ENCODE results near the gene AOAH. TPM values are rescaled to one million over a fixed set of nuclear protein-coding genes. Genes with fewer than 3 reads are reported as not detected.

The AOAH gene
- total and polyA plus RNA-seq, 9 of the 15 experiments (the other 6 are each of a cell fraction or from before 2014, with no cell fraction given) = not detected

DNA sequence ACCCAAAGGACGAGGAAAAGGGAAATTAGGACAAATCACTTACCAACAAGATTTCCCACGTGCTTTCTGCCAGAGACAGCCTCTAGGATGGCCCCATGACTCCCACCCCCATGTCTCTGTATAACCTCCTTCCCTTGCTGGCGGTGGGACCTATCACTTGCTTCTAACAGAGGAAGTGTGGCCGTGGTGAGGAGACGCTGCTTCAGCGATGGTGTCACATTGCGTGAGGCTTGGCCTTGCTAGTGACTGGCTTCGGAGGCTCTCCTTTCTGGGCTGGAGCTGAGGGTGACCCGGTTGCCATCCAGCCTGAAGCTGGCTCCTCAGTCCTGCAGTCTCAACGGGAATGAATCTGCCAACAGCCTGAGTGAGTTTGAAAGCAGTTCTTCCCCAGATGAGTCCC is 210.9 kb downstream of the AOAH start:
- no peak overlapping the region for H3K9ac ChIP-seq (ENCODE audit: insufficient read depth in 1 of 2, low read depth in 2 of 2, low read length in 2 of 2)
- H3K4me3 ChIP-seq = no peak overlapping the region
- H3K79me2 ChIP-seq (ENCODE audit: control insufficient read depth, insufficient read depth, low read length) = no peaks in the 10 kb centered on the region
- no peaks in the 10 kb centered on the region for H3K4me1 ChIP-seq (replicated peaks in 1 of 2; ENCODE audit: control insufficient read depth in 2 of 2, insufficient read depth in 2 of 2, low read length in 2 of 2)
- H3K36me3 ChIP-seq (ENCODE audit: control insufficient read depth, insufficient read depth, low read length) = no peaks in the 10 kb centered on the region
- WGBS (ENCODE audit: insufficient coverage, low coverage, missing lambda C conversion rate) = 24% methylated on average over 10 of the region's 10 CpGs
- H2AFZ ChIP-seq (ENCODE audit: low read depth, low read length) = no peak overlapping the region; the same call in 1 of the 2 replicates
- POLR2A ChIA-PET = no interaction called here
- H3K27me3 ChIP-seq (ENCODE audit: control insufficient read depth in 2 of 2, insufficient read depth in 2 of 2, low read length in 2 of 2) = peaks cover 5 to 42% of the 10 kb centered on the region in 2 experiments
- no peak overlapping the region for H3K27ac ChIP-seq (ENCODE audit: extremely low read depth, low read depth, low read length)
- no peaks in the 10 kb centered on the region for H3K9me3 ChIP-seq (replicated peaks; ENCODE audit: control insufficient read depth, insufficient read depth, low read depth, low read length)
- CTCF ChIA-PET (ENCODE audit: low intra/inter-chr PET ratio) = no interaction called here
- H3K4me2 ChIP-seq (ENCODE audit: insufficient read depth, low read length) = no peak overlapping the region
- in situ Hi-C loops (cut with MboI) (no loop called here), intact Hi-C loops (cut with micrococcal nuclease) (no loop called here)
- no peak for DNase-seq (ENCODE audit: extremely low read depth in 1 of 4, low spot score in 3 of 4)
- BruUV-seq (replicated peaks) = no TSS peak
- no peaks in the 10 kb centered on the region for H4K20me1 ChIP-seq (replicated peaks; ENCODE audit: control insufficient read depth, insufficient read depth, low read length)
- TF ChIP-seq, protein P1, sequence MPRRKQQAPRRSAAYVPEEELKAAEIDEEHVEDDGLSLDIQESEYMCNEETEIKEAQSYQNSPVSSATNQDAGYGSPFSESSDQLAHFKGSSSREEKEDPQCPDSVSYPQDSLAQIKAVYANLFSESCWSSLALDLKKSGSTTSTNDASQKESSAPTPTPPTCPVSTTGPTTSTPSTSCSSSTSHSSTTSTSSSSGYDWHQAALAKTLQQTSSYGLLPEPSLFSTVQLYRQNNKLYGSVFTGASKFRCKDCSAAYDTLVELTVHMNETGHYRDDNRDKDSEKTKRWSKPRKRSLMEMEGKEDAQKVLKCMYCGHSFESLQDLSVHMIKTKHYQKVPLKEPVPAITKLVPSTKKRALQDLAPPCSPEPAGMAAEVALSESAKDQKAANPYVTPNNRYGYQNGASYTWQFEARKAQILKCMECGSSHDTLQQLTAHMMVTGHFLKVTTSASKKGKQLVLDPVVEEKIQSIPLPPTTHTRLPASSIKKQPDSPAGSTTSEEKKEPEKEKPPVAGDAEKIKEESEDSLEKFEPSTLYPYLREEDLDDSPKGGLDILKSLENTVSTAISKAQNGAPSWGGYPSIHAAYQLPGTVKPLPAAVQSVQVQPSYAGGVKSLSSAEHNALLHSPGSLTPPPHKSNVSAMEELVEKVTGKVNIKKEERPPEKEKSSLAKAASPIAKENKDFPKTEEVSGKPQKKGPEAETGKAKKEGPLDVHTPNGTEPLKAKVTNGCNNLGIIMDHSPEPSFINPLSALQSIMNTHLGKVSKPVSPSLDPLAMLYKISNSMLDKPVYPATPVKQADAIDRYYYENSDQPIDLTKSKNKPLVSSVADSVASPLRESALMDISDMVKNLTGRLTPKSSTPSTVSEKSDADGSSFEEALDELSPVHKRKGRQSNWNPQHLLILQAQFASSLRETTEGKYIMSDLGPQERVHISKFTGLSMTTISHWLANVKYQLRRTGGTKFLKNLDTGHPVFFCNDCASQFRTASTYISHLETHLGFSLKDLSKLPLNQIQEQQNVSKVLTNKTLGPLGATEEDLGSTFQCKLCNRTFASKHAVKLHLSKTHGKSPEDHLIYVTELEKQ (CRISPR knock-in tag; IDR thresholded peaks at IDR 0.05) = no peak
- TF ChIP-seq KDM4B (IDR thresholded peaks at IDR 0.05; ENCODE audit: borderline replicate concordance in 2 of 2, low read depth in 1 of 2) (no peak), ZNF134 (CRISPR knock-in tag; conservative IDR thresholded peaks at IDR 0.05) (no peak), ZNF830 (CRISPR knock-in tag; IDR thresholded peaks at IDR 0.05) (no peak), FOXJ2 (tag; IDR thresholded peaks at IDR 0.05) (no peak), HNRNPUL1 (IDR thresholded peaks at IDR 0.05; ENCODE audit: low read length) (no peak), TRIM28 (IDR thresholded peaks at IDR 0.05) (no peak), ZBED1 (IDR thresholded peaks at IDR 0.05) (no peak)
- TF ChIP-seq, protein P2, sequence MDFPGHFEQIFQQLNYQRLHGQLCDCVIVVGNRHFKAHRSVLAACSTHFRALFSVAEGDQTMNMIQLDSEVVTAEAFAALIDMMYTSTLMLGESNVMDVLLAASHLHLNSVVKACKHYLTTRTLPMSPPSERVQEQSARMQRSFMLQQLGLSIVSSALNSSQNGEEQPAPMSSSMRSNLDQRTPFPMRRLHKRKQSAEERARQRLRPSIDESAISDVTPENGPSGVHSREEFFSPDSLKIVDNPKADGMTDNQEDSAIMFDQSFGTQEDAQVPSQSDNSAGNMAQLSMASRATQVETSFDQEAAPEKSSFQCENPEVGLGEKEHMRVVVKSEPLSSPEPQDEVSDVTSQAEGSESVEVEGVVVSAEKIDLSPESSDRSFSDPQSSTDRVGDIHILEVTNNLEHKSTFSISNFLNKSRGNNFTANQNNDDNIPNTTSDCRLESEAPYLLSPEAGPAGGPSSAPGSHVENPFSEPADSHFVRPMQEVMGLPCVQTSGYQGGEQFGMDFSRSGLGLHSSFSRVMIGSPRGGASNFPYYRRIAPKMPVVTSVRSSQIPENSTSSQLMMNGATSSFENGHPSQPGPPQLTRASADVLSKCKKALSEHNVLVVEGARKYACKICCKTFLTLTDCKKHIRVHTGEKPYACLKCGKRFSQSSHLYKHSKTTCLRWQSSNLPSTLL (IDR thresholded peaks at IDR 0.05) = no peak
- TF ChIP-seq, protein P3, sequence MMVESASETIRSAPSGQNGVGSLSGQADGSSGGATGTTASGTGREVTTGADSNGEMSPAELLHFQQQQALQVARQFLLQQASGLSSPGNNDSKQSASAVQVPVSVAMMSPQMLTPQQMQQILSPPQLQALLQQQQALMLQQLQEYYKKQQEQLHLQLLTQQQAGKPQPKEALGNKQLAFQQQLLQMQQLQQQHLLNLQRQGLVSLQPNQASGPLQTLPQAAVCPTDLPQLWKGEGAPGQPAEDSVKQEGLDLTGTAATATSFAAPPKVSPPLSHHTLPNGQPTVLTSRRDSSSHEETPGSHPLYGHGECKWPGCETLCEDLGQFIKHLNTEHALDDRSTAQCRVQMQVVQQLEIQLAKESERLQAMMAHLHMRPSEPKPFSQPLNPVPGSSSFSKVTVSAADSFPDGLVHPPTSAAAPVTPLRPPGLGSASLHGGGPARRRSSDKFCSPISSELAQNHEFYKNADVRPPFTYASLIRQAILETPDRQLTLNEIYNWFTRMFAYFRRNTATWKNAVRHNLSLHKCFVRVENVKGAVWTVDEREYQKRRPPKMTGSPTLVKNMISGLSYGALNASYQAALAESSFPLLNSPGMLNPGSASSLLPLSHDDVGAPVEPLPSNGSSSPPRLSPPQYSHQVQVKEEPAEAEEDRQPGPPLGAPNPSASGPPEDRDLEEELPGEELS (CRISPR knock-in tag; IDR thresholded peaks at IDR 0.05; ENCODE audit: borderline replicate concordance) = no peak
- TF ChIP-seq, protein P4, sequence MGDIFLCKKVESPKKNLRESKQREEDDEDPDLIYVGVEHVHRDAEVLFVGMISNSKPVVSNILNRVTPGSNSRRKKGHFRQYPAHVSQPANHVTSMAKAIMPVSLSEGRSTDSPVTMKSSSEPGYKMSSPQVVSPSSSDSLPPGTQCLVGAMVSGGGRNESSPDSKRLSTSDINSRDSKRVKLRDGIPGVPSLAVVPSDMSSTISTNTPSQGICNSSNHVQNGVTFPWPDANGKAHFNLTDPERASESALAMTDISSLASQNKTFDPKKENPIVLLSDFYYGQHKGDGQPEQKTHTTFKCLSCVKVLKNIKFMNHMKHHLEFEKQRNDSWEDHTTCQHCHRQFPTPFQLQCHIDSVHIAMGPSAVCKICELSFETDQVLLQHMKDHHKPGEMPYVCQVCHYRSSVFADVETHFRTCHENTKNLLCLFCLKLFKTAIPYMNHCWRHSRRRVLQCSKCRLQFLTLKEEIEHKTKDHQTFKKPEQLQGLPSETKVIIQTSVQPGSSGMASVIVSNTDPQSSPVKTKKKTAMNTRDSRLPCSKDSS (IDR thresholded peaks at IDR 0.05; ENCODE audit: low read depth, partially characterized antibody) = no peak
- TF ChIP-seq, protein P5, sequence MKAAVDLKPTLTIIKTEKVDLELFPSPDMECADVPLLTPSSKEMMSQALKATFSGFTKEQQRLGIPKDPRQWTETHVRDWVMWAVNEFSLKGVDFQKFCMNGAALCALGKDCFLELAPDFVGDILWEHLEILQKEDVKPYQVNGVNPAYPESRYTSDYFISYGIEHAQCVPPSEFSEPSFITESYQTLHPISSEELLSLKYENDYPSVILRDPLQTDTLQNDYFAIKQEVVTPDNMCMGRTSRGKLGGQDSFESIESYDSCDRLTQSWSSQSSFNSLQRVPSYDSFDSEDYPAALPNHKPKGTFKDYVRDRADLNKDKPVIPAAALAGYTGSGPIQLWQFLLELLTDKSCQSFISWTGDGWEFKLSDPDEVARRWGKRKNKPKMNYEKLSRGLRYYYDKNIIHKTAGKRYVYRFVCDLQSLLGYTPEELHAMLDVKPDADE (conservative IDR thresholded peaks at IDR 0.05; ENCODE audit: control insufficient read depth, low read depth, low read length) = no peak
- no peaks in the 10 kb centered on the region for H3K9me1 ChIP-seq (ENCODE audit: control insufficient read depth, insufficient read depth, low read length)
- no peak for FAIRE-seq
- no peak for ATAC-seq
